DMS 273 treated with DMSO at 0.1 percent for 48 hours (cell line): ENCODE results near the gene SORCS2.

Experiments
- DNase-seq: peaks from one replicate; lab custom pipeline; 2025; lab: John Stamatoyannopoulos, UW

Gene SORCS2

GRCh38 chr4:7621252-7622035, 429.1 kb downstream of the SORCS2 start:
- DNase-seq, result no peak

DNA sequence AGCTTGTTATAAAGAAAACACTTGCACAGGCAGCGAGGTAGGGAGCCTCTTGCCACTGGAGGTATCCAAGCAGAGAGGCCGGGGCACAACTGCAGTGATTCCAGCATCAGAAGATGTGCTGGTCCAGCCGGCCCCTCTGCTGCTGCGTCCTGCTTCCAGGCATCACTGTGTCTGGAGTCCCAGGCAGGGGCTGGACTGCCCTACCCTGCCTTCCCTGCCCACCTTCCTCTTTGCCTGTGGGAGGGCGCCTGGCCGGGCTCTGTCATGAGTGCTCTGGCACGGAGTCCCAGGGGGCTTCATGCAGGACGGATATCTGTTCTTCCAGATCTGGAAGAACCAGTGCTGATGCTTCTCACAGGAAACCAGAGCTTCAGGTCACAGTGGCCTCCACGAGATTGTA, 430.0 kb downstream of the SORCS2 start:
- DNase-seq, result no peak

DNA sequence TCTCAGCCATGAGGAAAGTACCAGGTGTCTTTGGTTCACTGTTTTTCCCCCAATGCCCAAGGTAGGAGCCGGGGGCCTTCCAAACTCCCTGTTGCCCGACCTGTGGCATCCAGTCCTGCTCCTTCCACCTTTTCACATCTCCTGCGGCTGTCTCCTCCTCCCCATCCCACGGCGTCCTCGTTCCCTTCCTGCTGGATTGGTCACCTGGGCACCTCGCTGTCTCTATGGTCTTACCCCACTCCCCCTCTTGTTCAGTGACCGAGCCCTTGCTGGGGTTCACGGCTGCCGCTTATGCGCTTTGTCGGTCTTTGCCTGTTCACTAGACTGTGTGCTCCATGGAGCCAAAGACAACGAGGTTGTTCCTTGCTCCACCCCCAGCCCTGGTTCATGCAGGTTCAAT, 431.1 kb downstream of the SORCS2 start:
- no peak for DNase-seq

GRCh38 chr4:7624396-7624980, 432.1 kb downstream of the SORCS2 start:
- no peak for DNase-seq

DNA sequence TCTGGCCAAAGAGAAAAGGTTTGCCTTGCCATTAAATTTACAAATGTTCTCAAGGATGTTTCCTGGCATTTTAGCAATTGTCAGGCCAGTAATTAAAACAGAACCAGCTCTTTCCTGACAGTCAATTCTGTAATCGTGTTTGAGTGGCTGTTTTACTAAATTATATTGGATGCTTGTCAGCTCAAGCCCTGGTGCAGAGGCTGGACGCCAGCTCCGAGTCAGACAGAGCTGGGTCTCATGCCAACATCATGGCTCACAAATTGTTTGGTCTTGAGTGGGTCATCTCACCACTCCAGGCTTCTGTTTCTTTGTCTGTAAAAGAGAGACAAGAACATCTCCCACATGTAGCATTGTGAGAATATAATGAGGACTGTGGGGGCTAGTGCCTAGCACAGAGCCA, 432.7 kb downstream of the SORCS2 start:
- no peak for DNase-seq

DNA sequence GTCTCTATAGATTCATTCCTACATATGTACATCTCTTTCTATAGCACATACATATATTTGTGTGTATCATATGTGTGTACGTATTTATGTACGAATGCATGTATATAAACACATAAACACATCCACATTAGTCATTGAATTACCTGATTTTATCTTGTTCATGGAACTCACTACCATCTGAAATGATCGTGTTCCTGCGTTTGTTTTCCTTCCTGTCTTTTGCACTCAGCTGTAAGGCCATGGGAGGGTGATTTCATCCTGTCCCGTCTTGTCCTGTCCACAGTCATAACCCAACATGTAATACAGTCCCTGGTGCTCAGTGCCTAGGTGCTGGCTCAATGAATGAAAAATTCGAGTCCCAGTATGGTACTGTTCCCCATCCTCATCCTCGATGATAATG, 434.2 kb downstream of the SORCS2 start:
- no peak for DNase-seq

GRCh38 chr4:7627251-7628250, 435.2 kb downstream of the SORCS2 start:
- no peak for DNase-seq

DNA sequence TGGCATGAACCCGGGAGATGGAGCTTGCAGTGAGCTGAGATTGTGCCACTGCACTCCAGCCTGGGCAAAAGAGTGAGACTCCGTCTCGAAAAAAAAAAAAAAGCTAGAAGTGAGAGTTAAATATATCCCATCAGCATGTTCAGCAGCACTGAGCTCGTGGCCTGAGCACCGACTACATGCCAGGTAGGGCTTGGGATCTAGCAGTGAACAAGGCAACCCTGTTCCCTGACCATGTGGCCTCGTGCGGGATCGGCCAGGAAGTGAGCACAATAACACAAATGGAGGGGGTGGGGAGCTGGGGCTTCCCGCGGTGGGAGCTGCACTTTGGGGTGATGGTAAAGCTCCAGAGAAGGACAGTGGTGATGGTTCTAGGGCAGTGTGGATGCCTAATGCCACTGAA, 436.1 kb downstream of the SORCS2 start:
- no peak for DNase-seq

DNA sequence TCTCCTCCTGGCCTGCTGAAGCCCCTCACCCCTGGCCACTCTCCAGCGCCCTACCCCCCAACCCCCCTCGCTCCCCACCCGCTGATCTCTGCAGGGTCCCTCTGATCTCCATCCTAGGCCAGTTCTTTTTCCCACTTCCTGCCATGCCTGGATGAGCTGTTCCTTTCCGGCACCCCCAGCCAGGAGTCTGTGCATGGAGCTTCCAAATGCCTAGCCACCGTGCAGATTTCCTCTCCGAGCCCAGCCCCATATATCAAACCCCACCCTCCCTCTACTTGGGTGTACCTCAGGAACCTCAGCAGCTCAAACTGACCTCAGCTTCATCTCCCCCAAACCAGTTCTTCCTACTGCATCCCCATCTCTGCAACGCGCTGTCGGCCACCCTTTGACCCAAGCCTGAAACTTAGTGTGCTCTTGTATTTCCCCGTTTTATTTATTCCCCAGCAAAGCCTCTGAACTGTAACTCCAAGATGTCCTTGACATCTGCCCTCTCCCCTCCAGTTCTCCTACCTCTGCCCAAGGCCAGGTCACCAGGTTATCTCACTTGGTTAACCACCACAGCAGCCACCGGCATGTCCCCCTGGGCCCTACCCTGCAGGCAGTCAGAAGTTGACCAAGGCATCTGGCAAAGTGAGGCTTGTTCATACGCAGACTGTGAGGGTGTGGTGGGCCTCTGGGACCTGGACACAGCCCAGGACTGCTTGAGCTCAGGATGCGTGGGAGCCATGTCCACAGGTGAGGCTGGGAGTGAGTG, 437.3 kb downstream of the SORCS2 start:
- no peak for DNase-seq

GRCh38 chr4:7630568-7631287, 438.4 kb downstream of the SORCS2 start:
- DNase-seq, result no peak

DNA sequence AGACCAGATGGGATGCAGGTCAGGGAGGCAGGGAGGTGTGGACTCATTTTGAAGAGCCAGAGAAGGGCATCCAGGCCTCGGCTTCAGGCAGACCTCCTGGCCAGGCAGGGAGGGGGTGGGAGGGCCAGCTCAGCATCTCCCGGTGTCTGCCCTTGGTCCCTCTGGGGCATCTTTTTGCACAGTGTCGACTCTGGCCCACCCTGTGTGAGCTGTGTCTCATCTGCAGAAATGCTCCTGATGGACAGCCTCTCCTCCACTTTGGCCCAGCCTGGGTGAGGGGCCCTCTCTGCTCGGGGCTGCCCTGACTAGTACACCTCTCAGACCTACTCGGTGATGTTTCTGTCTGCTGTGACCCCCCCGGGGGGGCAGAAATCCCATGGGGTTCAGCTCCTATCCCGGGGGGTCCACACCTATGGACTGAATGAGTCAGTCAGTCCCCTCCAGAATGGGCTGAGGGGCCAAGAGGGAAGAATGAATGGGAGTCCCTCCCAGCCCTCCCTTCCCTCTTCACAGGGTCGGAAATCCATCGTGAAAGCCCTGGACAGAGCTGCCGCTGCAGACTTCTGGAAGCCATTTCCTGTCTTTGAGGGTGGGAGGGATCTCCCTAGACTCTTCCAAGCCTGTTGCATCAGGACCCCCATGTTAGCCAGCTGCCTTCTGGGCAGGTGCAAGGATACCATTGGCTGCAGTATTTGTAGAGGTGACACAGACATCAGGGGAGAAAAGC, 439.1 kb downstream of the SORCS2 start:
- no peak for DNase-seq

DNA sequence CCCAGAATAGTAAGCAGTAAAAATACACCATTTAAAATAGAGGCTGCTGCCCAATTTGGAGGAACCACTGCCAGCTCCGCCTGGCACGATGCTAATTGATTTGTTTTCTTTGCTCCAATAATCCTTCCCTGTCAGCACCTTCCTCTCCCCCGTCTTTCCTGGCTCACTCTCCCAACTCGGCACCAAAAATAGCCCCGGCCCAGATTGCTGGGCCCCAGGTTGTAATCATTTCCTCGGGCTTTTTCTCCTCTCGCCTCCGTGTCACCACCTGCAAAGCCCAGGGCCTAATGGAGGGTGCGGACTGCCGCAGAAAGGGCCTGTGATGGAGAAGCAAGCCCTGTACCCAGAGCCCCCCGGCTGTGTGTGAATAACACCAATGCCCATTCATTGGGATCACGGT, 440.0 kb downstream of the SORCS2 start:
- no peak for DNase-seq

- no peak for DNase-seq
Measured at GRCh38 chr4:7632971-7633370, 440.6 kb downstream of the SORCS2 start.

GRCh38 chr4:7634661-7635251, 442.4 kb downstream of the SORCS2 start:
- no peak for DNase-seq

DNA sequence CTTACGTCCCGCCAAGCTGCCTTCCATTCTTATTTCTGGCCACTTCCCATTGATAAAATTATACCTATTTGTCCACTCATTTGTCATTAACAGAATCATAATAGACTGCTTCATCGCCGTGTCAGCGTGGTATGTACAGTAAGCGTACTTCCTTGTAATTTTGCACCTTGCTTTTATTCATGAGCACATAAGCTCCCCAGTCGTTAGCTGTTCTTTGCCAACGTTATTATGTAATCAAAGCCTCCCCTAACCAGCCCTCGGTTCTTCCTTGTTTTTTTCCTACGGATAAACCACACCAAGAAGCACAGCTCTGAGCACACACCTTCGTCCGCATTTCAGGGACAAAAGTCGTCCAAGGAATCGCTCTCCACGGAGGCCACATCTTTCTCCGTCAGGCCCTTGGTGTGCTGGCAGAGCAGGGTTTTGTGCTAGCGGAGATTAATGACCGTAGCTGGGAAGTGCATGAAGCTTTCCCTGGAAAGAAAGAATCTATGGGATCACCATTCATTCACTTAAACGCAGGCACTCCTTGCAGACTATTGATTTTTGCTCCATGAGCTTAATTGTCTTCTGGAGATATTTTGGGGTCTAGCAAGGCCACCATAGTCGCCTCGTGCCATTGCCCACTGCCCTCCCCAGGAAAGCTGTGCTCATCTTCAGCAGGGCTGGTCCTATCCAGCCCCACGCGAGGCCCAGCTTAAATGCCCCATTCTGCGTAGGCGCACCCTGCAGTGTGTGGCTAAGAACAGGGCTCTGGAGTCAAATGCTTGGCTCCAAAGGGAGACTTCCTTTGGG, 443.3 kb downstream of the SORCS2 start:
- DNase-seq, result no peak

- no peak for DNase-seq
Measured at GRCh38 chr4:7636240-7636508, 443.8 kb downstream of the SORCS2 start.

- DNase-seq, result no peak
Measured at GRCh38 chr4:7637139-7637538, 444.8 kb downstream of the SORCS2 start.

- no peak for DNase-seq
Measured at GRCh38 chr4:7637971-7638370, 445.6 kb downstream of the SORCS2 start.

DNA sequence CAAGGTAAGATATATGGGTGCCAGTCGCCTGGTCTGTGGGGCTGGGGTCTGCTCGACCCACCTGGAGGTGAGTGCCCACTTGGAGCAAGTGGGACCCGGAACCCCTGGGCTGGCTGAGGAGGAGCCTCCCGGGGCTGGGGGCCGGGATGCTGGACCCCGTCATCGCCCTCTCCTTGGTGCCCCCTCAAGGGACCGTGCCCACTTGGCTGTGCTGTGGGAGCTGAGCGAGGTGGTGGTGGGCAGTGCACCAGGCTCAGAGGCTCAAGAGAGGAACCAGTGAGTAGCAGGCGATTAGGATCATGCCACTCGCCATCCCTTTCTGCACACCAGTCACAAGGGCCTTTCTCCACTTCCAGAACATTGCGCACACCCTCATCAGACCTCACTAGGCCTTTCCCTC, 446.2 kb downstream of the SORCS2 start:
- DNase-seq, result no peak
